ENCODE measurements around the gene HJURP. TPM values are rescaled to one million over a fixed set of nuclear protein-coding genes. Genes with fewer than 3 reads are reported as not detected.

Gene HJURP
- total and polyA plus RNA-seq, 9 of the 15 experiments (the other 6 are each of a cell fraction or from before 2014, with no cell fraction given): 13.8 to 102 (median 28.3) TPM

DNA sequence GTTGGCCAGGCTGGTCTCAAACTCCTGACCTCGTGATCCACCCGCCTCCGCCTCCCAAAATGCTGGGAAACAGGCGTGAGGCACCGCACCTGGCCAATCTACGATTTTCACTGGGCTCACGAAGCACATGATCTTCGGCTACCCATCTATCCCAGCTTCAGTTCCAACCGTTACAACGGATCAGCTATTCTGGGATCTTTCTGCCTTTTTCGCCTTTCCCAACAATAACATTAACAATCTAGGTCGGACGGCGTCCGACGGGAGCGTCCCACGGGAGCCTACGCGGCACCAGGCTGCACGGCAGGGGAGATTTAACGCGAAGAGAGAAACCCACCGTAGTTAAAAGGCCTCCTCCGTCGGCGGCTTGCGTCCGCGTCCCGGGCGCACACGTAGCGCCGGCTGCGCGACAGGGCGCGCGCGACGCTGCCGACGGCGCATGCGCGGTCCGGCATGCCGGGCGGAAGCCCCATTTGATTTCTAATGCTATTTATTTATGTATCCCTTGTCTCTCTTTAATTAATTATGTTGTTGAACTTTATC, 13.7 kb upstream of the HJURP start, which contains the start of gene MSL3B (continued):
- TF ChIP-seq, protein P1, sequence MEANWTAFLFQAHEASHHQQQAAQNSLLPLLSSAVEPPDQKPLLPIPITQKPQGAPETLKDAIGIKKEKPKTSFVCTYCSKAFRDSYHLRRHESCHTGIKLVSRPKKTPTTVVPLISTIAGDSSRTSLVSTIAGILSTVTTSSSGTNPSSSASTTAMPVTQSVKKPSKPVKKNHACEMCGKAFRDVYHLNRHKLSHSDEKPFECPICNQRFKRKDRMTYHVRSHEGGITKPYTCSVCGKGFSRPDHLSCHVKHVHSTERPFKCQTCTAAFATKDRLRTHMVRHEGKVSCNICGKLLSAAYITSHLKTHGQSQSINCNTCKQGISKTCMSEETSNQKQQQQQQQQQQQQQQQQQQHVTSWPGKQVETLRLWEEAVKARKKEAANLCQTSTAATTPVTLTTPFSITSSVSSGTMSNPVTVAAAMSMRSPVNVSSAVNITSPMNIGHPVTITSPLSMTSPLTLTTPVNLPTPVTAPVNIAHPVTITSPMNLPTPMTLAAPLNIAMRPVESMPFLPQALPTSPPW (CRISPR knock-in tag; IDR thresholded peaks at IDR 0.05): no peak
- TF ChIP-seq, protein P2, sequence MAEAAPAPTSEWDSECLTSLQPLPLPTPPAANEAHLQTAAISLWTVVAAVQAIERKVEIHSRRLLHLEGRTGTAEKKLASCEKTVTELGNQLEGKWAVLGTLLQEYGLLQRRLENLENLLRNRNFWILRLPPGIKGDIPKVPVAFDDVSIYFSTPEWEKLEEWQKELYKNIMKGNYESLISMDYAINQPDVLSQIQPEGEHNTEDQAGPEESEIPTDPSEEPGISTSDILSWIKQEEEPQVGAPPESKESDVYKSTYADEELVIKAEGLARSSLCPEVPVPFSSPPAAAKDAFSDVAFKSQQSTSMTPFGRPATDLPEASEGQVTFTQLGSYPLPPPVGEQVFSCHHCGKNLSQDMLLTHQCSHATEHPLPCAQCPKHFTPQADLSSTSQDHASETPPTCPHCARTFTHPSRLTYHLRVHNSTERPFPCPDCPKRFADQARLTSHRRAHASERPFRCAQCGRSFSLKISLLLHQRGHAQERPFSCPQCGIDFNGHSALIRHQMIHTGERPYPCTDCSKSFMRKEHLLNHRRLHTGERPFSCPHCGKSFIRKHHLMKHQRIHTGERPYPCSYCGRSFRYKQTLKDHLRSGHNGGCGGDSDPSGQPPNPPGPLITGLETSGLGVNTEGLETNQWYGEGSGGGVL (CRISPR knock-in tag; IDR thresholded peaks at IDR 0.05): no peak
- no peak for TF ChIP-seq TEAD1 (CRISPR knock-in tag; IDR thresholded peaks at IDR 0.05)
- TF ChIP-seq ESRRB (CRISPR knock-in tag; IDR thresholded peaks at IDR 0.05; ENCODE audit: borderline replicate concordance): no peak
- TF ChIP-seq EGR1 (conservative IDR thresholded peaks at IDR 0.05): peak; percentile 75
- no peak for TF ChIP-seq HIVEP1 (CRISPR knock-in tag; IDR thresholded peaks at IDR 0.05)
- no peak for TF ChIP-seq PPARD (CRISPR knock-in tag; IDR thresholded peaks at IDR 0.05)
- TF ChIP-seq ZNF766 (CRISPR knock-in tag; conservative IDR thresholded peaks at IDR 0.05): peak; percentile 62
- TF ChIP-seq, protein P3, sequence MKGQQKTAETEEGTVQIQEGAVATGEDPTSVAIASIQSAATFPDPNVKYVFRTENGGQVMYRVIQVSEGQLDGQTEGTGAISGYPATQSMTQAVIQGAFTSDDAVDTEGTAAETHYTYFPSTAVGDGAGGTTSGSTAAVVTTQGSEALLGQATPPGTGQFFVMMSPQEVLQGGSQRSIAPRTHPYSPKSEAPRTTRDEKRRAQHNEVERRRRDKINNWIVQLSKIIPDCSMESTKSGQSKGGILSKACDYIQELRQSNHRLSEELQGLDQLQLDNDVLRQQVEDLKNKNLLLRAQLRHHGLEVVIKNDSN (CRISPR knock-in tag; IDR thresholded peaks at IDR 0.05): peak; percentile 38
- TF ChIP-seq MYBL2 (IDR thresholded peaks at IDR 0.05; ENCODE audit: low read depth): peak; percentile 81
- TF ChIP-seq MYBL2 (CRISPR knock-in tag; IDR thresholded peaks at IDR 0.05; ENCODE audit: borderline replicate concordance): no peak
- TF ChIP-seq TCF3 (CRISPR knock-in tag; IDR thresholded peaks at IDR 0.05): no peak
- TF ChIP-seq, protein P4, sequence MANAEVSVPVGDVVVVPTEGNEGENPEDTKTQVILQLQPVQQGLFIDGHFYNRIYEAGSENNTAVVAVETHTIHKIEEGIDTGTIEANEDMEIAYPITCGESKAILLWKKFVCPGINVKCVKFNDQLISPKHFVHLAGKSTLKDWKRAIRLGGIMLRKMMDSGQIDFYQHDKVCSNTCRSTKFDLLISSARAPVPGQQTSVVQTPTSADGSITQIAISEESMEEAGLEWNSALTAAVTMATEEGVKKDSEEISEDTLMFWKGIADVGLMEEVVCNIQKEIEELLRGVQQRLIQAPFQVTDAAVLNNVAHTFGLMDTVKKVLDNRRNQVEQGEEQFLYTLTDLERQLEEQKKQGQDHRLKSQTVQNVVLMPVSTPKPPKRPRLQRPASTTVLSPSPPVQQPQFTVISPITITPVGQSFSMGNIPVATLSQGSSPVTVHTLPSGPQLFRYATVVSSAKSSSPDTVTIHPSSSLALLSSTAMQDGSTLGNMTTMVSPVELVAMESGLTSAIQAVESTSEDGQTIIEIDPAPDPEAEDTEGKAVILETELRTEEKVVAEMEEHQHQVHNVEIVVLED (CRISPR knock-in tag; IDR thresholded peaks at IDR 0.05): peak; percentile 90
- TF ChIP-seq POLR2AphosphoS5 (IDR thresholded peaks at IDR 0.05; ENCODE audit: control insufficient read depth, insufficient read depth, low read depth, low read length): peak; percentile 49
- TF ChIP-seq HMG20A (CRISPR knock-in tag; conservative IDR thresholded peaks at IDR 0.05): no peak
- TF ChIP-seq HNRNPLL (IDR thresholded peaks at IDR 0.05; ENCODE audit: low read depth, low read length, poor library complexity, severe bottlenecking): peak; percentile 99
- no peak for TF ChIP-seq SRSF1 (IDR thresholded peaks at IDR 0.05; ENCODE audit: low read depth, low read length)
- TF ChIP-seq CXXC5 (CRISPR knock-in tag; IDR thresholded peaks at IDR 0.05): peak; percentile 96
- TF ChIP-seq, protein P5, sequence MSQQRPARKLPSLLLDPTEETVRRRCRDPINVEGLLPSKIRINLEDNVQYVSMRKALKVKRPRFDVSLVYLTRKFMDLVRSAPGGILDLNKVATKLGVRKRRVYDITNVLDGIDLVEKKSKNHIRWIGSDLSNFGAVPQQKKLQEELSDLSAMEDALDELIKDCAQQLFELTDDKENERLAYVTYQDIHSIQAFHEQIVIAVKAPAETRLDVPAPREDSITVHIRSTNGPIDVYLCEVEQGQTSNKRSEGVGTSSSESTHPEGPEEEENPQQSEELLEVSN (IDR thresholded peaks at IDR 0.05; ENCODE audit: borderline replicate concordance in 1 of 2, extremely low read depth in 1 of 2, insufficient read depth in 1 of 2, insufficient read length in 1 of 2, low read depth in 1 of 2, low read length in 1 of 2, poor library complexity in 1 of 2, severe bottlenecking in 1 of 2): peak; percentile 59 to 89

Measured in K562 (cell line).